VCaP (cell line): ENCODE results near the gene CDRT4.

ENCODE experiments used
- H3K27ac ChIP-seq: fragments of 450-650 bp; 2 replicates; pipeline ENCODE4 v1.5.1; 2017
- CTCF ChIP-seq: fragments of 450-650 bp; conservative IDR thresholded peaks from 2 replicates; pipeline ENCODE4 v1.5.1; 2017; ENCODE audit warnings: mild to moderate bottlenecking, moderate library complexity

The CDRT4 gene

GRCh38 chr17:15480204-15480603 lies 12.8 kb upstream of the CDRT4 start:
- TF ChIP-seq CTCF = no peak
- H3K27ac ChIP-seq = no peak overlapping the region

DNA sequence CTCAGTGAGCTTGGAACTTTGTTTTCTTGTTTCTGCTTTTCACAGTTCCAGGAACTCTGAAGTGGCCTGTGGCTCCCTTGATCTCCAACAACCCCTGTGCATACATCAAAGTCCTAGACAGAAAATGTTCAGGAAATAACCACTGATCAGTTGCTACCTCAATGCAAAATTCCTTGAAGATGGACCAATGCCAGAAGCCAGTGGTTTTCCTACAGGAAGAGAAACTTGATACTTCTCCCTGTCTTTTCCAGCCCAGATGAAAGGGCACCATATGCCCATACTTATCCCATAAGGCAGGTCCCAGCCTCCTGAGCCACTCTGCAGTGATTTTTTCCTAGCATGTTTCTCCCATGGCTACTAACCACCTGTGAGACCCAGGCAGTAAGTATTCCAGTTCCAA lies 12.3 kb upstream of the CDRT4 start:
- H3K27ac ChIP-seq = no peak overlapping the region
- no peak for TF ChIP-seq CTCF

GRCh38 chr17:15478845-15479244 lies 11.4 kb upstream of the CDRT4 start:
- H3K27ac ChIP-seq = no peak overlapping the region

DNA sequence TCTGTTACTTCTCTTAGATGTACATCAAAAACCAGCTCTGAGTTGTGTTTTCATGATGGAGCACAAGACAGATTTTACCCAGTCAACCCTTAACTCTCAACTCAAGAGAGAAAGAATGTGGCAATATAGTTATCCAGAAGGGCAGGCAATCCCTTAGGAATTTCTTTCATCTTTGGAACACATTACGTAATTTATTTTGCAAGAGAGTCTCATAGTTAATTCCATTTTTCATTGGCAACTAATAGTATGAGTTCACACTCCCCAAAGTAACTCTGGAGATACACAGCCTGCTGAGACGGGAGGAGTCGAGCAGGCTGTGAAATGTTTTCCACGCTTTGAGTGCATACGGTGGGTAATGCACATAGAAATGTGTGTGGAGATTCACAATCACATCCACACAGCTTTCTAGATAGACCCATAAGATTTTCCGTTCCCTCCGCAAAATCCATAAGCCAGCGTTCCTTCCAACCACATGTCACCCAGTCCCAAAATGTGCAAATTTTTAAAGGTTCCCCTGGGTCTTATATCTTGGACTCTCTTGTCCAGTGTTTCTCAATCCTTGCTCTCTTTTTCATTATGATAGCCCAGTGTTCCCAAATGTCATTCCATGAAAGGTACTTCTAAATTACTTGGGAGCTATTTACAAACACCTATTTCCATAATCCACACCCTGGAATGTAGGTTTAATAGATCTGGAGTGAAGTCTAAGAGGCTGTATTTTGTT lies 8.4 kb upstream of the CDRT4 start:
- no peak overlapping the region for H3K27ac ChIP-seq
- TF ChIP-seq CTCF = no peak

More at GRCh38 chr17:15478845-15479244, 11.4 kb upstream of the CDRT4 start:
- TF ChIP-seq CTCF = no peak

DNA sequence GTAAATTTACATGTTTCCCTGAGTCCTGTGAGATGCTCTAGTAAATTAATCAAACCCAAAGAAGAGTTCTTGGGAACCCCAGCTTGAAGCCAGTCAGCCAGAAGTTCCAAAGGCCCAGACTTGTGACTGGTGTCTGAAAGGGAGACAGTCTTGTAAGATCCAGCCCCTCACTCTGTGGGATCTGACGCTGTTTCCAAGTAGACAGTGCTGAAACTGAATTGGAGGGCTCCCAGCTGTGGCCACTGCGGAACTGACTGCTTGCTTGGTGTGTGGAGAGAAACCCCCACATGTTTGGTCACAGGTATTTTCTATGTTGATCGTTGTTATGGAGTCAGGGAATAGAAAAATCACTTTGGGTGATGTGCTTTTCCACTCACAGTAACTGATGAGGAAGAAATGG lies 5.5 kb upstream of the CDRT4 start:
- no peak overlapping the region for H3K27ac ChIP-seq
- no peak for TF ChIP-seq CTCF

DNA sequence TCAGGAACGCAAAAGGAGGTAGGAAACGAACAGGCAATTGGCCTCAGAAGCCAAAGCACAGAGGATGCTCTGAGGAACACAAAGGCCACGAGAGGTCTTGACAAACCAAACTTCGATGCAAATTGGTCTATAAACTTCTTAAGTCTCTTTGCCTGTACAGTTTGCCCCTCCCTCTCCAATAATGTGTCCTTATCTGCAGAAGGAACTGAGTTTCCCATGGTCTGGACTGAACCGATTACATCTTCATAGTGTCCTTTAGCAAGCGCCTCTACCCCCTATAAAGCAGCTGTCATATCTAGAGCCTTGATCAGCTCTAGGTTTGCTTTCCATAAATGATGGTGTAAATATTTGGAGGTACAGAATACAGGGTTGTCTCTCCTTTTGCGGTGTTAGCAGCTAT lies 3.1 kb upstream of the CDRT4 start:
- no peak for TF ChIP-seq CTCF
- no peak overlapping the region; the same call in 1 of the 2 replicates for H3K27ac ChIP-seq

- no peak for TF ChIP-seq CTCF
- no peak overlapping the region for H3K27ac ChIP-seq
These were observed 1.8 kb upstream of the CDRT4 start for GRCh38 chr17:15469260-15469659.
